Fibroblast of lung (primary cell): ENCODE measurements around the gene CMTM1. TPM values are rescaled to one million over a fixed set of nuclear protein-coding genes. Genes with fewer than 3 reads are reported as not detected.
A peak's percentile ranks its signal among the peaks of the same experiment; 100 is the strongest.

ENCODE experiments used
- DNase-seq, 2 donors: peaks; one replicate each; pipeline versions ENCODE4 v3.0.0 to v3.0.0-alpha.2; 2010; ENCODE audit warnings: low read depth in 2 of 2
- H2AFZ ChIP-seq: 2 replicates; pipeline ENCODE4 v1.5.1; 2012; ENCODE audit warnings: low read length, control low read depth, inconsistent platforms
- H3K27ac ChIP-seq: 2 replicates; pipeline ENCODE4 v1.5.1; 2011; ENCODE audit warnings: low read length, control low read depth; ENCODE audit not compliant: insufficient read depth
- H3K27me3 ChIP-seq: 2 replicates; pipeline ENCODE4 v1.5.1; 2011; ENCODE audit warnings: mild to moderate bottlenecking, low read length; ENCODE audit not compliant: control insufficient read depth, insufficient read depth
- H3K36me3 ChIP-seq: 2 replicates; pipeline ENCODE4 v1.5.1; 2011; ENCODE audit warnings: low read length; ENCODE audit not compliant: control insufficient read depth, insufficient read depth
- H3K4me1 ChIP-seq: 2 replicates; pipeline ENCODE4 v1.5.1; 2011; ENCODE audit warnings: low read length; ENCODE audit not compliant: control insufficient read depth, insufficient read depth; ENCODE audit errors: extremely low read depth
- H3K4me2 ChIP-seq: 2 replicates; pipeline ENCODE4 v1.5.1; 2011; ENCODE audit warnings: low read length, control low read depth; ENCODE audit not compliant: insufficient read depth; ENCODE audit errors: extremely low read depth
- H3K4me3 ChIP-seq, 4 experiments: fragments of 200-600 bp in 1 of 4; sonication (generic) in 1 of 4; replicated peaks in 1 of 4; 2 replicates each; pipeline ENCODE4 v1.5.1; 2011 to 2016; ENCODE audit warnings: low read length in 4 of 4, low read depth in 3 of 4, mild to moderate bottlenecking in 3 of 4, control low read depth in 2 of 4, inconsistent platforms in 1 of 4, mixed read lengths in 1 of 4; ENCODE audit not compliant: insufficient read depth in 1 of 4; ENCODE audit errors: control extremely low read depth in 1 of 4
- H3K79me2 ChIP-seq: 2 replicates; pipeline ENCODE4 v1.5.1; 2012; ENCODE audit warnings: mild to moderate bottlenecking, low read length, inconsistent platforms; ENCODE audit not compliant: control insufficient read depth, insufficient read depth
- H3K9ac ChIP-seq: 2 replicates; pipeline ENCODE4 v1.5.1; 2011; ENCODE audit warnings: mild to moderate bottlenecking, low read length, control low read depth; ENCODE audit not compliant: insufficient read depth
- H3K9me3 ChIP-seq: 2 replicates; pipeline ENCODE4 v1.5.1; 2012; ENCODE audit warnings: low read depth, low read length; ENCODE audit not compliant: control insufficient read depth, insufficient read depth
- H4K20me1 ChIP-seq: 2 replicates; pipeline ENCODE4 v1.5.1; 2011; ENCODE audit warnings: low read length; ENCODE audit not compliant: control insufficient read depth, insufficient read depth; ENCODE audit errors: extremely low read depth
- EZH2 ChIP-seq: IDR thresholded peaks from 2 replicates; pipeline ENCODE4 v1.5.1; 2012; ENCODE audit warnings: low read length, control low read depth, mild to moderate bottlenecking; ENCODE audit errors: missing control alignments
- polyA plus RNA-seq, 2 donors: library from polyadenylated mRNA; depleted of rRNA in 1 of 2; stranded (reverse) in 1 of 2; unstranded in 1 of 2; fragments of >200 nt; gene quantifications; 2 replicates each; pipeline ENCODE4 v1.2.1, GENCODE V29; 2011 to 2012; ENCODE audit warnings: missing spikeins in 1 of 2
- total RNA-seq: library from RNA; depleted of rRNA; stranded (reverse); fragments of >200 nt; gene quantifications from 2 replicates; pipeline ENCODE4 v1.2.1, GENCODE V29; 2014
- TF ChIP-seq, protein P1 (sequence below), 2 donors: IDR thresholded peaks in 1 of 2; conservative IDR thresholded peaks in 1 of 2; 1 replicate in 1 of 2; 2 replicates in 1 of 2; pipeline ENCODE4 v1.5.1; 2011 to 2012; ENCODE audit warnings: low read length in 2 of 2, control low read depth in 1 of 2, inconsistent platforms in 1 of 2, low read depth in 1 of 2, mild to moderate bottlenecking in 1 of 2

The CMTM1 gene
- total and polyA plus RNA-seq, 2 donors (not counting 1 experiment from before 2014, with no cell fraction given), result 0.99 to 1.5 TPM

DNA sequence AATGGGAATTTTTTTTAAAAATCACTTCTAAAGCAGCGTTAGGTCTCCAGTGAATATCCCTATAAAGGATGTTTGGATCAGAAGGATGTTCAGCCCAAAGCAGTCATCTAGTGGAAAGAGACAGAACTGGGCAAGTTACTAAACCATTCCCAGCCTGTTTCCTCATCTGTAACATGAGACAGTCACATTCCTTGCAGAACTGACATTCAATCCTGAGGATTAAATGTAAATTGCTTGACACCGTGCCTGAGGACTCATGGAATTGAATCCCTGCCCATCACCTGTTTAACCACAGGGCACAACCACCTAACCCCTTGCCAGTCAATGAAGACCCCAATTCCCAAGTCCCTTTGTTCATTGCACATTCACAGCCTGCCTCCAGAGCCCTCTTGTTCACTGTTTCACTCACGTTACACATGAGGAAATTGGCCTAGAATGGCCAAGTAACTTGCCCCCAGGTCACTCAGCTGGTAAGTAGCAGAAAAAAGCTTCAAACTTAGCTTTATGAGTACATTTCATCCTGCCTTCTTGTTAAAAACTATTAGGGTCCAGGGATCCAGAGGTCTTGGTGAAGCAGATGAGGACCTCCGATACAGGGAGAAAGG is 14.5 kb downstream of the CMTM1 start:
- Histone ChIP-seq H3K4me1 (peaks cover 14% of the 10 kb centered on the region), H3K27me3 (peaks cover 20% of the 10 kb centered on the region), H3K36me3 (no peaks in the 10 kb centered on the region), H2AFZ (no peak overlapping the region), H3K9me3 (no peaks in the 10 kb centered on the region), H3K9ac (no peak overlapping the region), H3K79me2 (no peaks in the 10 kb centered on the region), H3K27ac (no peak overlapping the region), H4K20me1 (no peaks in the 10 kb centered on the region), H3K4me2 (peak overlapping the region; percentile 51), H3K4me3 (no peak overlapping the region)
- DNase-seq, result peak; percentile 85 to 88
- TF ChIP-seq EZH2, result no peak
- TF ChIP-seq, protein P1, sequence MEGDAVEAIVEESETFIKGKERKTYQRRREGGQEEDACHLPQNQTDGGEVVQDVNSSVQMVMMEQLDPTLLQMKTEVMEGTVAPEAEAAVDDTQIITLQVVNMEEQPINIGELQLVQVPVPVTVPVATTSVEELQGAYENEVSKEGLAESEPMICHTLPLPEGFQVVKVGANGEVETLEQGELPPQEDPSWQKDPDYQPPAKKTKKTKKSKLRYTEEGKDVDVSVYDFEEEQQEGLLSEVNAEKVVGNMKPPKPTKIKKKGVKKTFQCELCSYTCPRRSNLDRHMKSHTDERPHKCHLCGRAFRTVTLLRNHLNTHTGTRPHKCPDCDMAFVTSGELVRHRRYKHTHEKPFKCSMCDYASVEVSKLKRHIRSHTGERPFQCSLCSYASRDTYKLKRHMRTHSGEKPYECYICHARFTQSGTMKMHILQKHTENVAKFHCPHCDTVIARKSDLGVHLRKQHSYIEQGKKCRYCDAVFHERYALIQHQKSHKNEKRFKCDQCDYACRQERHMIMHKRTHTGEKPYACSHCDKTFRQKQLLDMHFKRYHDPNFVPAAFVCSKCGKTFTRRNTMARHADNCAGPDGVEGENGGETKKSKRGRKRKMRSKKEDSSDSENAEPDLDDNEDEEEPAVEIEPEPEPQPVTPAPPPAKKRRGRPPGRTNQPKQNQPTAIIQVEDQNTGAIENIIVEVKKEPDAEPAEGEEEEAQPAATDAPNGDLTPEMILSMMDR (conservative IDR thresholded peaks at IDR 0.05 in 1 of 2, IDR thresholded peaks at IDR 0.05 in 1 of 2; ENCODE audit: low read depth in 1 of 2, low read length in 2 of 2), result peak in 1 of 2 donors; percentile 52

DNA sequence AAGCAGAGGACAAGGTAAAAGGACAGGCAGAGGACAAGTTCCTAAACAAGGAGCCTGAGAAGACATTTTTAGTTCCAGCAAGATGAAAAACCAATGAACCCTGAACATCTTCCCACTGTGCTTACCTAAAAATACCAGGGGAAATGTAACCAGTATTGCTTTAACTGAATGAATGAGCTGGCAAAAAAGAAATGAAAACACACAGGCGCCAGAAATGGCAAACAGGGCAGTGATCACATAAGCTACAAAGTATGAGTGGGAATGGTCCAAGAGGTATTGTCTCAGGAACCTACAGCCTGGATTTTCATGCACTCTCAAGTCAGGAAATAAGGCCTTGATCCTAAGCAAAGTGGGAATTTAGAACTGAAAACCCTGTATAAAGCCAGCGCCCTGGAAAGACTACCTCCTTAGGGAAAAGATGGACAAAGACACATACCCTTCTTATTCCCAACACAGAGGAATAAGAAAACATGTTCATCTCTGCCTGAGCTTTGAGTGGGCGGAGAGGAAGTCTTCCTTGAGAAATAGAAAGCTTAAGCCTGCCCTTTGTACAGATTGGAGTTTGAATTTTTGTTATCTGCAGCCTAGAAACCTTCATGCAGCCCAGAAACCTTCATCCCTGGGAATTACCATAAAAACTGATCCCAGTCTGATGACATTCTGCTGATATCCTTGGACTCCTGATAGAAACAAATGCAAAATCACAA is 15.2 kb downstream of the CMTM1 start:
- Histone ChIP-seq H2AFZ (no peak overlapping the region), H3K4me2 (no peak overlapping the region), H3K79me2 (no peaks in the 10 kb centered on the region), H3K27ac (no peak overlapping the region), H3K27me3 (peaks cover 20% of the 10 kb centered on the region), H4K20me1 (no peaks in the 10 kb centered on the region), H3K36me3 (no peaks in the 10 kb centered on the region), H3K9me3 (no peaks in the 10 kb centered on the region), H3K9ac (no peak overlapping the region), H3K4me3 (no peak overlapping the region), H3K4me1 (peaks cover 14% of the 10 kb centered on the region)
- DNase-seq, result peak; percentile 9 to 68
- no peak for TF ChIP-seq EZH2
- TF ChIP-seq, protein P1 (conservative IDR thresholded peaks at IDR 0.05 in 1 of 2, IDR thresholded peaks at IDR 0.05 in 1 of 2; ENCODE audit: low read depth in 1 of 2, low read length in 2 of 2), result no peak

GRCh38 chr16:66585481-66586239 is 19.4 kb downstream of the CMTM1 start:
- Histone ChIP-seq H3K4me3 (no peak overlapping the region), H3K27ac (no peak overlapping the region), H3K27me3 (no peaks in the 10 kb centered on the region), H4K20me1 (no peaks in the 10 kb centered on the region), H3K79me2 (no peaks in the 10 kb centered on the region), H3K9ac (no peak overlapping the region), H3K4me1 (peaks cover 7% of the 10 kb centered on the region), H3K36me3 (no peaks in the 10 kb centered on the region), H3K9me3 (no peaks in the 10 kb centered on the region), H3K4me2 (no peak overlapping the region), H2AFZ (no peak overlapping the region)
- no peak for DNase-seq
- TF ChIP-seq, protein P1 (conservative IDR thresholded peaks at IDR 0.05 in 1 of 2, IDR thresholded peaks at IDR 0.05 in 1 of 2; ENCODE audit: low read depth in 1 of 2, low read length in 2 of 2), result no peak
- TF ChIP-seq EZH2, result no peak
